Progenitor cell of endocrine pancreas (in vitro differentiated cells): ENCODE measurements around the gene EPN2. TPM values are rescaled to one million over a fixed set of nuclear protein-coding genes. Genes with fewer than 3 reads are reported as not detected.

Source experiments
- DNase-seq: peaks from one replicate; pipeline ENCODE4 v3.0.0; 2021; ENCODE audit warnings: low spot score; ENCODE audit not compliant: unreplicated experiment
- H3K27ac Mint-ChIP-seq: 2 replicates; pipeline ENCODE4 v1.8.0; 2021; ENCODE audit warnings: mild to moderate bottlenecking, moderate library complexity, mixed read lengths
- H3K27me3 Mint-ChIP-seq: 2 replicates; pipeline ENCODE4 v1.8.0; 2021; ENCODE audit warnings: mixed read lengths
- H3K36me3 Mint-ChIP-seq: 2 replicates; pipeline ENCODE4 v1.8.0; 2022; ENCODE audit warnings: mixed read lengths; ENCODE audit not compliant: insufficient read depth
- H3K4me1 Mint-ChIP-seq: 2 replicates; pipeline ENCODE4 v1.8.0; 2021; ENCODE audit warnings: low read depth, mixed read lengths
- H3K4me3 Mint-ChIP-seq: 2 replicates; pipeline ENCODE4 v1.8.0; 2021; ENCODE audit warnings: low read depth, mild to moderate bottlenecking, moderate library complexity, mixed read lengths
- H3K9me3 Mint-ChIP-seq: 2 replicates; pipeline ENCODE4 v1.8.0; 2021; ENCODE audit warnings: low read depth, mixed read lengths
- CTCF ChIP-seq: fragments of 200-600 bp; sonication (generic); IDR thresholded peaks from one replicate; pipeline ENCODE4 v1.5.0; 2021; ENCODE audit warnings: antibody characterized with exemption, mild to moderate bottlenecking; ENCODE audit not compliant: unreplicated experiment
- total RNA-seq: library from RNA; stranded (reverse); gene quantifications from 2 replicates; pipeline ENCODE4 v1.2.1, GENCODE V29; 2021

EPN2 gene
- total RNA-seq, 1 donor from 2014 or later = 49.8 TPM

- Mint-ChIP-seq H3K27ac (no peak overlapping the region), H3K27me3 (no peaks in the 10 kb centered on the region), H3K4me3 (no peak overlapping the region), H3K9me3 (no peaks in the 10 kb centered on the region), H3K4me1 (peaks cover 18% of the 10 kb centered on the region), H3K36me3 (peaks cover 16% of the 10 kb centered on the region)
- no peak for DNase-seq
- TF ChIP-seq CTCF = no peak
Measured at GRCh38 chr17:19381741-19382444, 144.7 kb downstream of the EPN2 start.

- Mint-ChIP-seq H3K9me3 (no peaks in the 10 kb centered on the region), H3K4me3 (no peak overlapping the region), H3K4me1 (peaks cover 22% of the 10 kb centered on the region), H3K27ac (no peak overlapping the region), H3K27me3 (no peaks in the 10 kb centered on the region), H3K36me3 (peaks cover 16% of the 10 kb centered on the region)
- TF ChIP-seq CTCF = no peak
- DNase-seq = no peak
Measured at GRCh38 chr17:19382531-19383444, 145.6 kb downstream of the EPN2 start.

GRCh38 chr17:19383681-19384470 lies 146.7 kb downstream of the EPN2 start:
- H3K27ac Mint-ChIP-seq = no peak overlapping the region
- no peaks in the 10 kb centered on the region for H3K27me3 Mint-ChIP-seq
- peaks cover 25% of the 10 kb centered on the region for H3K4me1 Mint-ChIP-seq
- no peaks in the 10 kb centered on the region for H3K9me3 Mint-ChIP-seq
- peaks cover 16% of the 10 kb centered on the region for H3K36me3 Mint-ChIP-seq
- no peak overlapping the region for H3K4me3 Mint-ChIP-seq
- TF ChIP-seq CTCF = no peak
- DNase-seq = no peak

- Mint-ChIP-seq H3K27me3 (no peaks in the 10 kb centered on the region), H3K9me3 (no peaks in the 10 kb centered on the region), H3K36me3 (peaks cover 15% of the 10 kb centered on the region), H3K4me1 (peaks cover 16% of the 10 kb centered on the region), H3K4me3 (no peak overlapping the region), H3K27ac (peak overlapping the region; percentile 31)
- TF ChIP-seq CTCF = no peak
- no peak for DNase-seq
Measured at GRCh38 chr17:19384723-19385391, 147.7 kb downstream of the EPN2 start.
